K562 (cell line): ENCODE data around the gene GRIP1. TPM values are rescaled to one million over a fixed set of nuclear protein-coding genes. Genes with fewer than 3 reads are reported as not detected.

ENCODE experiments used
- ATAC-seq: fragments of 200-7000 bp; cut with Tn5 transposase; 3 replicates; pipeline ENCODE4 v1.9.1; 2020; ENCODE audit warnings: moderate library complexity
- BruUV-seq: library from RNA; stranded (reverse); fragments of 400-500 nt; replicated peaks from 2 replicates; lab custom pipeline; 2021; lab: Mats Ljungman, UMichigan
- CTCF ChIA-PET: fragments of 300-600 bp; formaldehyde crosslinking; extraction: SDS; loops from one replicate; lab custom pipeline; 2021; ENCODE audit warnings: low intra/inter-chr PET ratio; lab: Yijun Ruan, JAX
- POLR2A ChIA-PET: fragments of 300-600, 350-650 bp; sonication (Branson Sonifier 250); formaldehyde crosslinking; extraction: SDS; loops from one replicate; lab custom pipeline; 2021; ENCODE audit warnings: antibody characterized with exemption, inconsistent platforms; lab: Yijun Ruan, JAX
- DNase-seq, 4 experiments: peaks; one replicate each; pipeline versions ENCODE4 v3.0.0 to v3.0.0-alpha.2; 2011 to 2018; ENCODE audit warnings: low spot score in 3 of 4, mixed read lengths in 3 of 4; ENCODE audit errors: extremely low read depth in 1 of 4
- FAIRE-seq: peaks from 2 replicates; lab custom pipeline; 2011; peaks lifted over from hg19 to GRCh38; lab: Jason Lieb, UNC
- H2AFZ ChIP-seq: 2 replicates; pipeline ENCODE4 v1.6.0; 2011; ENCODE audit warnings: low read depth, low read length, control low read depth, inconsistent platforms
- H3K27ac ChIP-seq: fragments of 200-600 bp; 3 replicates; pipeline ENCODE4 v1.8.0; 2011; ENCODE audit warnings: low read depth, mild to moderate bottlenecking, control low read depth, inconsistent platforms, low read length, moderate library complexity, mixed read lengths; ENCODE audit errors: extremely low read depth
- H3K27me3 ChIP-seq, 2 experiments: fragments of 300-600 bp in 1 of 2; 2 replicates in 1 of 2; 3 replicates in 1 of 2; pipeline versions ENCODE4 v1.6.0 to v1.8.0; 2011; ENCODE audit warnings: inconsistent platforms in 2 of 2, low read length in 2 of 2, mild to moderate bottlenecking in 1 of 2, mixed read lengths in 1 of 2, moderate library complexity in 1 of 2; ENCODE audit not compliant: control insufficient read depth in 2 of 2, insufficient read depth in 2 of 2
- H3K36me3 ChIP-seq: fragments of 300-600 bp; 3 replicates; pipeline ENCODE4 v1.8.0; 2011; ENCODE audit warnings: mild to moderate bottlenecking, low read length, inconsistent platforms; ENCODE audit not compliant: control insufficient read depth, insufficient read depth
- H3K4me1 ChIP-seq, 2 experiments: fragments of 200-600 bp in 1 of 2; replicated peaks in 1 of 2; 2 replicates in 1 of 2; 3 replicates in 1 of 2; pipeline versions ENCODE4 v1.5.1 to v1.8.0; 2011; ENCODE audit warnings: inconsistent platforms in 2 of 2, low read length in 2 of 2, mild to moderate bottlenecking in 1 of 2, mixed read lengths in 1 of 2, moderate library complexity in 1 of 2; ENCODE audit not compliant: control insufficient read depth in 2 of 2, insufficient read depth in 2 of 2
- H3K4me2 ChIP-seq: 2 replicates; pipeline ENCODE4 v1.6.1; 2011; ENCODE audit warnings: low read length, control low read depth, inconsistent platforms, mixed read lengths; ENCODE audit not compliant: insufficient read depth
- H3K4me3 ChIP-seq: fragments of 200-600 bp; sonication (generic), shearing (Covaris generic); 2 replicates; pipeline ENCODE4 v1.5.1; 2016; ENCODE audit warnings: control low read depth, inconsistent platforms
- H3K79me2 ChIP-seq: fragments of 200-600 bp; 3 replicates; pipeline ENCODE4 v1.8.0; 2011; ENCODE audit warnings: low read length, inconsistent platforms; ENCODE audit not compliant: control insufficient read depth, insufficient read depth
- H3K9ac ChIP-seq, 2 experiments: 2 replicates each; pipeline versions ENCODE4 v1.6.0 to v1.6.1; 2011; ENCODE audit warnings: low read depth in 2 of 2, low read length in 2 of 2, control low read depth in 1 of 2, inconsistent platforms in 1 of 2, mild to moderate bottlenecking in 1 of 2, mixed read lengths in 1 of 2; ENCODE audit not compliant: insufficient read depth in 1 of 2
- H3K9me1 ChIP-seq: one replicate; pipeline ENCODE4 v1.6.0; 2011; ENCODE audit warnings: inconsistent platforms, mild to moderate bottlenecking, low read length, moderate library complexity; ENCODE audit not compliant: control insufficient read depth, insufficient read depth
- H3K9me3 ChIP-seq: replicated peaks from 2 replicates; pipeline ENCODE4 v1.5.1; 2011; ENCODE audit warnings: low read depth, low read length, inconsistent platforms; ENCODE audit not compliant: control insufficient read depth, insufficient read depth
- H4K20me1 ChIP-seq: replicated peaks from 2 replicates; pipeline ENCODE4 v1.6.1; 2011; ENCODE audit warnings: low read length, inconsistent platforms, mixed read lengths; ENCODE audit not compliant: control insufficient read depth, insufficient read depth
- BRCA1 ChIP-seq, 2 experiments: fragments of 450-650 bp in 1 of 2; sonication (generic) in 1 of 2; formaldehyde crosslinking in 1 of 2; IDR thresholded peaks; 2 replicates each; pipeline versions ENCODE4 v1.5.0 to v1.6.1; 2017 to 2020; ENCODE audit warnings: mild to moderate bottlenecking in 1 of 2, missing genetic modification reagents in 1 of 2
- COPS2 ChIP-seq: fragments of 450-650 bp; conservative IDR thresholded peaks from 2 replicates; pipeline ENCODE4 v1.6.1; 2016; ENCODE audit warnings: mild to moderate bottlenecking, moderate library complexity
- E2F8 ChIP-seq: fragments of 450-650 bp; IDR thresholded peaks from 2 replicates; pipeline ENCODE4 v1.7.1; 2018; ENCODE audit warnings: mild to moderate bottlenecking, low read depth; ENCODE audit not compliant: partially characterized antibody
- HNRNPH1 ChIP-seq: fragments of 200-400 bp; formaldehyde crosslinking; optimal IDR thresholded peaks from 2 replicates; pipeline ENCODE3; 2017; ENCODE audit warnings: low read depth, mild to moderate bottlenecking, low read length, moderate library complexity
- HNRNPLL ChIP-seq: fragments of 200-400 bp; formaldehyde crosslinking; IDR thresholded peaks from 2 replicates; pipeline ENCODE4 v1.6.1; 2017; ENCODE audit warnings: low read length, low read depth, mild to moderate bottlenecking; ENCODE audit not compliant: poor library complexity, severe bottlenecking
- NR4A1 ChIP-seq, 2 experiments: fragments of 250-450 bp in 1 of 2; fragments of 450-650 bp in 1 of 2; sonication (Bioruptor Pico) in 1 of 2; IDR thresholded peaks; 2 replicates each; pipeline versions ENCODE4 v1.4.0 to v1.6.1; 2016 to 2020; ENCODE audit warnings: mild to moderate bottlenecking in 2 of 2, missing compliant biosample characterization in 1 of 2, missing genetic modification characterization in 1 of 2, moderate library complexity in 1 of 2
- ZFP36 ChIP-seq: fragments of 150-350 bp; IDR thresholded peaks from 2 replicates; pipeline ENCODE4 v1.6.1; 2018; ENCODE audit warnings: low read length, low read depth; ENCODE audit not compliant: partially characterized antibody
- ZNF174 ChIP-seq: fragments of 250-450 bp; sonication (Bioruptor Pico); IDR thresholded peaks from 2 replicates; pipeline ENCODE4 v1.4.0; 2020; ENCODE audit warnings: mild to moderate bottlenecking
- WGBS: fragments of 100-300 bp; shearing (Covaris generic); methylation state at CpG from one replicate; pipeline ENCODE4 v1.1.6; 2016; ENCODE audit warnings: low coverage, mixed read lengths; ENCODE audit not compliant: insufficient coverage; ENCODE audit errors: missing lambda C conversion rate; 5-methylcytosine and 5-hydroxymethylcytosine counted together
- in situ Hi-C: fragments of 300-500 bp; cut with MboI; formaldehyde crosslinking; loops from 4 replicates; pipeline ENCODE4 v1.15.0; 2018; ENCODE audit warnings: inconsistent platforms, mixed read lengths
- intact Hi-C: fragments of 100-400 bp; cut with micrococcal nuclease; formaldehyde crosslinking; loops from 2 replicates; pipeline ENCODE4 v1.14.2; 2022
- polyA plus RNA-seq, 8 experiments: library from polyadenylated mRNA; depleted of rRNA in 4 of 8; stranded (reverse) in 5 of 8; unstranded in 3 of 8; fragments of >200 nt; fragmentation: Nextera tagmentation in 2 of 8; fragmentation: Illumina TruSeq in 1 of 8; extraction: Ambion mirVana in 2 of 8; extraction: Trizol in 1 of 8; gene quantifications; 2 replicates each; pipeline versions ENCODE4 v1.2.1 to v1.2.3, GENCODE V29; 2011 to 2014; ENCODE audit warnings: inconsistent platforms in 1 of 8, missing spikeins in 1 of 8
- total RNA-seq, 7 experiments: library from RNA; depleted of rRNA in 6 of 7; stranded (reverse); fragments of >200 nt in 6 of 7; fragmentation: Illumina TruSeq in 2 of 7; extraction: Trizol in 2 of 7; gene quantifications; 2 replicates each; pipeline versions ENCODE4 v1.2.1 to v1.2.3, GENCODE V29; 2011 to 2021; ENCODE audit warnings: low replicate concordance in 1 of 7
- TF ChIP-seq, protein P1 (sequence below): conservative IDR thresholded peaks from 2 replicates; pipeline ENCODE4 v1.6.1; 2011; ENCODE audit warnings: low read depth, mild to moderate bottlenecking, low read length; ENCODE audit not compliant: control insufficient read depth
- TF ChIP-seq, protein P2 (sequence below), 2 experiments: IDR thresholded peaks; 2 replicates each; pipeline ENCODE4 v1.6.1; 2011; ENCODE audit warnings: borderline replicate concordance in 1 of 2, control low read depth in 1 of 2, low read depth in 1 of 2, low read length in 1 of 2, mild to moderate bottlenecking in 1 of 2, mixed read lengths in 1 of 2, moderate library complexity in 1 of 2; ENCODE audit not compliant: insufficient read depth in 1 of 2, insufficient read length in 1 of 2, poor library complexity in 1 of 2, severe bottlenecking in 1 of 2; ENCODE audit errors: extremely low read depth in 1 of 2
- TF ChIP-seq, protein P3 (sequence below), 2 experiments: fragments of 450-650 bp; IDR thresholded peaks; 2 replicates each; pipeline ENCODE4 v1.6.1; 2016

The GRIP1 gene
- total and polyA plus RNA-seq, 9 of the 15 experiments (the other 6 are each of a cell fraction or from before 2014, with no cell fraction given) = 0.28 to 1.2 (median 0.45) TPM

DNA sequence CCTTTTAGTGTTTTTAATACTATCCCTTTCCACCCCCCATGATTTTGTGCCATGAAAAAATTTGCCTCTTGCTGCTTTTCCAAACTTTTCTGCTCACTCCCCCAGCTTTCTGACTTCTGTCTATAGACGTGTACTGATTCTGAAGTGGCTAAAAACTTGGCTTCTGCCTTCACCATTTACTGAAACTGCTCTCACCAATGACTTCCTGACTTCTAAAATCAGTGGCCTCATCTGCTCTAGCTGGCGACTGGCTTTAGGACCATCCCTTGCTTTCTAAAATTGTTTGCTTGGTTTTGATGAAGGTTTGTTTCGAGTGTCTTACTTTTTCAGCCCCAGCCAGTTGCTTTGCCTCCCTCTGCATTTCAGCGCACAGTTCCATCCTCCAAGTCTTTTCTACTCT lies 231.2 kb downstream of the GRIP1 start:
- Histone ChIP-seq H2AFZ (no peak overlapping the region), H3K36me3 (no peaks in the 10 kb centered on the region), H3K4me2 (no peak overlapping the region), H3K9me1 (no peaks in the 10 kb centered on the region), H3K79me2 (no peaks in the 10 kb centered on the region), H3K4me3 (no peak overlapping the region), H3K27ac (no peak overlapping the region), H3K9ac (no peak overlapping the region), H4K20me1 (no peaks in the 10 kb centered on the region), H3K9me3 (no peaks in the 10 kb centered on the region), H3K4me1 (no peaks in the 10 kb centered on the region), H3K27me3 (no peaks in the 10 kb centered on the region)
- in situ Hi-C loops (no loop called here), intact Hi-C loops (no loop called here)
- DNase-seq (no peak), ATAC-seq (no peak), FAIRE-seq (no peak)
- 0% methylated on average over 4 of the region's 4 CpGs for WGBS
- CTCF ChIA-PET = no interaction called here
- TF ChIP-seq, protein P1, sequence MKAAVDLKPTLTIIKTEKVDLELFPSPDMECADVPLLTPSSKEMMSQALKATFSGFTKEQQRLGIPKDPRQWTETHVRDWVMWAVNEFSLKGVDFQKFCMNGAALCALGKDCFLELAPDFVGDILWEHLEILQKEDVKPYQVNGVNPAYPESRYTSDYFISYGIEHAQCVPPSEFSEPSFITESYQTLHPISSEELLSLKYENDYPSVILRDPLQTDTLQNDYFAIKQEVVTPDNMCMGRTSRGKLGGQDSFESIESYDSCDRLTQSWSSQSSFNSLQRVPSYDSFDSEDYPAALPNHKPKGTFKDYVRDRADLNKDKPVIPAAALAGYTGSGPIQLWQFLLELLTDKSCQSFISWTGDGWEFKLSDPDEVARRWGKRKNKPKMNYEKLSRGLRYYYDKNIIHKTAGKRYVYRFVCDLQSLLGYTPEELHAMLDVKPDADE = no peak
- TF ChIP-seq, protein P2, sequence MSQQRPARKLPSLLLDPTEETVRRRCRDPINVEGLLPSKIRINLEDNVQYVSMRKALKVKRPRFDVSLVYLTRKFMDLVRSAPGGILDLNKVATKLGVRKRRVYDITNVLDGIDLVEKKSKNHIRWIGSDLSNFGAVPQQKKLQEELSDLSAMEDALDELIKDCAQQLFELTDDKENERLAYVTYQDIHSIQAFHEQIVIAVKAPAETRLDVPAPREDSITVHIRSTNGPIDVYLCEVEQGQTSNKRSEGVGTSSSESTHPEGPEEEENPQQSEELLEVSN (IDR thresholded peaks at IDR 0.05; ENCODE audit: borderline replicate concordance in 1 of 2, extremely low read depth in 1 of 2, insufficient read depth in 1 of 2, insufficient read length in 1 of 2, low read depth in 1 of 2, low read length in 1 of 2, poor library complexity in 1 of 2, severe bottlenecking in 1 of 2) = no peak
- TF ChIP-seq HNRNPLL (no peak), ZNF174 (no peak), HNRNPH1 (no peak), E2F8 (no peak), ZFP36 (no peak), COPS2 (no peak), BRCA1 (IDR thresholded peaks at IDR 0.05) (no peak), BRCA1 (CRISPR knock-in tag; IDR thresholded peaks at IDR 0.05) (no peak), NR4A1 (CRISPR knock-in tag; IDR thresholded peaks at IDR 0.05) (no peak), NR4A1 (tag; IDR thresholded peaks at IDR 0.05) (no peak)
- TF ChIP-seq, protein P3, sequence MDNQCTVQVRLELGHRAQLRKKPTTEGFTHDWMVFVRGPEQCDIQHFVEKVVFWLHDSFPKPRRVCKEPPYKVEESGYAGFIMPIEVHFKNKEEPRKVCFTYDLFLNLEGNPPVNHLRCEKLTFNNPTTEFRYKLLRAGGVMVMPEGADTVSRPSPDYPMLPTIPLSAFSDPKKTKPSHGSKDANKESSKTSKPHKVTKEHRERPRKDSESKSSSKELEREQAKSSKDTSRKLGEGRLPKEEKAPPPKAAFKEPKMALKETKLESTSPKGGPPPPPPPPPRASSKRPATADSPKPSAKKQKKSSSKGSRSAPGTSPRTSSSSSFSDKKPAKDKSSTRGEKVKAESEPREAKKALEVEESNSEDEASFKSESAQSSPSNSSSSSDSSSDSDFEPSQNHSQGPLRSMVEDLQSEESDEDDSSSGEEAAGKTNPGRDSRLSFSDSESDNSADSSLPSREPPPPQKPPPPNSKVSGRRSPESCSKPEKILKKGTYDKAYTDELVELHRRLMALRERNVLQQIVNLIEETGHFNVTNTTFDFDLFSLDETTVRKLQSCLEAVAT (IDR thresholded peaks at IDR 0.05) = no peak
- no TSS peak for BruUV-seq
- POLR2A ChIA-PET = no interaction called here
